IPS DF 6.9 (cell line): ENCODE data around the gene TEPSIN.

ENCODE experiments used
- DNase-seq: peaks from one replicate; pipeline ENCODE4 v3.0.0-alpha.2; 2013; ENCODE audit warnings: low read depth, low spot score
- H3K27ac ChIP-seq: one replicate; pipeline ENCODE4 v1.5.1; 2013; ENCODE audit warnings: low read length, control low read depth
- H3K27me3 ChIP-seq: 2 replicates; pipeline ENCODE4 v1.6.1; 2013; ENCODE audit warnings: mild to moderate bottlenecking, low read length; ENCODE audit not compliant: control insufficient read depth, insufficient read depth
- H3K36me3 ChIP-seq: 2 replicates; pipeline ENCODE4 v1.6.1; 2013; ENCODE audit warnings: low read length; ENCODE audit not compliant: control insufficient read depth, insufficient read depth
- H3K4me1 ChIP-seq: 2 replicates; pipeline ENCODE4 v1.6.1; 2013; ENCODE audit warnings: low read length; ENCODE audit not compliant: control insufficient read depth, insufficient read depth
- H3K4me3 ChIP-seq: 2 replicates; pipeline ENCODE4 v1.5.1; 2013; ENCODE audit warnings: mild to moderate bottlenecking, low read length
- H3K9me3 ChIP-seq: 2 replicates; pipeline ENCODE4 v1.6.1; 2013; ENCODE audit warnings: low read length, inconsistent platforms; ENCODE audit not compliant: control insufficient read depth, insufficient read depth
- WGBS: extraction: QIAGEN DNeasy Blood & Tissue Kit; methylation state at CpG from one replicate; pipeline ENCODE4 v1.1.7; 2013; ENCODE audit warnings: mixed read lengths, missing lambda C conversion rate; ENCODE audit not compliant: insufficient read length, insufficient coverage; 5-methylcytosine and 5-hydroxymethylcytosine counted together

Gene TEPSIN

GRCh38 chr17:81183316-81183715, 55.5 kb downstream of the TEPSIN start:
- no peak overlapping the region for H3K27ac ChIP-seq
- no peaks in the 10 kb centered on the region for H3K4me1 ChIP-seq
- H3K27me3 ChIP-seq = no peaks in the 10 kb centered on the region
- no peak overlapping the region for H3K4me3 ChIP-seq
- H3K9me3 ChIP-seq = no peaks in the 10 kb centered on the region
- no peak for DNase-seq
- no CpG with 5 or more reads among the region's 10 CpGs for WGBS
- no peaks in the 10 kb centered on the region for H3K36me3 ChIP-seq

- Histone ChIP-seq H3K27me3 (no peaks in the 10 kb centered on the region), H3K9me3 (no peaks in the 10 kb centered on the region), H3K4me3 (no peak overlapping the region), H3K27ac (no peak overlapping the region), H3K4me1 (no peaks in the 10 kb centered on the region), H3K36me3 (no peaks in the 10 kb centered on the region)
- WGBS = no CpG with 5 or more reads among the region's 5 CpGs
- DNase-seq = no peak
Observed at GRCh38 chr17:81182596-81182995, 56.3 kb downstream of the TEPSIN start.

GRCh38 chr17:81181811-81182185, 57.1 kb downstream of the TEPSIN start:
- no peaks in the 10 kb centered on the region for H3K4me1 ChIP-seq
- WGBS = no CpG with 5 or more reads among the region's 19 CpGs
- no peak overlapping the region for H3K27ac ChIP-seq
- DNase-seq = no peak
- H3K4me3 ChIP-seq = no peak overlapping the region
- no peaks in the 10 kb centered on the region for H3K27me3 ChIP-seq
- H3K36me3 ChIP-seq = no peaks in the 10 kb centered on the region
- no peaks in the 10 kb centered on the region for H3K9me3 ChIP-seq

DNA sequence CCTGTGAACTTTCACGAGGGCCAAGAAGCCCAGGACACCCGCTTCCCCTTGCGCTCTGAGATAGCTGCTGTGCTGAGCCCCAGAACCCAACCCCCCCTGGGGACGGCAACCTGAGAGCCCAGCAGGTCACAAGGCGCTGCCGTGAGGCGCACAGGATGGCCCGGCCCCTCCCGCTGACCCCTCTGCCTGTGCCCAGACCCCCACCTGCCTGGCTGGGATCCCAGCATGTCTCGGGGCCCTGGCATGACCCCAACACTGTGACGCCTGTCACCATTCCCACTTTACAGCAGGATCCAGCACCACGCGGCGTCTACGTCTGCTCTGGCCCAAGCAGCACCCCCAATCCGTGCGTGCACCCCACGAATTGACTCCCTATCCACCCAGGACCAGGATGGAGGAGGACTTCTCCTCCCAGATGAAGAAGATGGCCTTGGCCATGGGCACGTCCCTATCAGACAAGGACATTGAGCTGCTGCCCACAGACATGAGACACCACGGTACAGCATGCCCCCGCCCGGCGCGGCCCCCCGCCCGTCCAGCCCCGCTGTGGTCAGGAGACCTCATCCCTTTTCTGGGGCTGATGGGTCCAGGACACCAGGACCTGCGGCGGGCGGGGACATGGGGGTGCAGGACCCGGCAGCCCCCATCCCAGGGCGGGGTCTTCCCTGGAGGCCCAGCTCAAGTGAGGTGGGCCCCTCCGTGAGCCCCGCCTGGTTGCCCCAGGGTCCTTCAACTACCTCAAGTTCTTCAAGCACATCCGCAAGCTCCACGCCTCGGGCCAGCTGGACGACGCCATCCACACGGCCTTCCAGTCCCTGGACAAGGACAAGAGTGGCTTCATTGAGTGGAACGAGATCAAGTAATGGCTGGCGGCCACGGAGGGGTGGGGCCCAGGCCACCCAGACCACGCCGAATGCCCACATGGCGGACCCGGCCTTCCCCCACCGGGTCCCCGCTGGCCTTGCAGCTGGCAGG, 57.7 kb downstream of the TEPSIN start:
- H3K27ac ChIP-seq = no peak overlapping the region
- no peaks in the 10 kb centered on the region for H3K4me1 ChIP-seq
- H3K9me3 ChIP-seq = no peaks in the 10 kb centered on the region
- no peaks in the 10 kb centered on the region for H3K36me3 ChIP-seq
- no peak overlapping the region for H3K4me3 ChIP-seq
- no CpG with 5 or more reads among the region's 49 CpGs for WGBS
- no peaks in the 10 kb centered on the region for H3K27me3 ChIP-seq
- no peak for DNase-seq

GRCh38 chr17:81179861-81180260, 59.0 kb downstream of the TEPSIN start:
- Histone ChIP-seq H3K27me3 (no peaks in the 10 kb centered on the region), H3K4me3 (no peak overlapping the region), H3K27ac (no peak overlapping the region), H3K9me3 (no peaks in the 10 kb centered on the region), H3K4me1 (no peaks in the 10 kb centered on the region), H3K36me3 (no peaks in the 10 kb centered on the region)
- no peak for DNase-seq
- WGBS = no CpG with 5 or more reads among the region's 12 CpGs

- Histone ChIP-seq H3K9me3 (no peaks in the 10 kb centered on the region), H3K4me1 (no peaks in the 10 kb centered on the region), H3K27ac (no peak overlapping the region), H3K4me3 (no peak overlapping the region), H3K27me3 (no peaks in the 10 kb centered on the region), H3K36me3 (no peaks in the 10 kb centered on the region)
- WGBS = no CpG with 5 or more reads among the region's 9 CpGs
- DNase-seq = no peak
Observed at GRCh38 chr17:81179220-81179619, 59.6 kb downstream of the TEPSIN start.
